Measurements from ENCODE around the gene ZBTB20.

DNA sequence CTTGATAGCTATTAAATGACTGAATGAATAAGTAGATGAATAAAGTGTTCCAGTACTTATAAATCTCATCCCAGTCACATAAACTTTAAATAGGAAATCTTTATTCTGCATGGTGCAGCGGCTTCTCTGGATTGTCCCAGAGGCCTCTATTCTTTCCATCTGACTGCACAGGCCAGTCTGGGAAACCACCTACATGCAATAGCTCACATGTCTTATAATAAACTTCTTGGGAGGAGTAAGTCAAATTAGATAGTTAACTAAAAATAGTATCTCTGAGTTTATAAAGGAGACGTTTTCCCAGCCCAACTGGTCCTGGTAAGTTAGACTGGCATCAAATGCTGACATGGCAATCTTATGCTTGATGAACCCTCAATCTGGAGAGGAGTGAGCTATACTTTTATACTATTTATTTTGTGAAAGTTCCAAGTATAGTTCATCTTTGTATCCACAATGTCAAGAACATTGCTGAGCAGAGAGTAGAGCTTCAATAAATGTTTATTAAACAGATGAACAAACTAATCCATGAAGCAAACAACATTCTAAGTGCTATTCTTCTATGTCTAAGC, 435.7 kb downstream of the ZBTB20 start:
- TF ChIP-seq, protein P1, sequence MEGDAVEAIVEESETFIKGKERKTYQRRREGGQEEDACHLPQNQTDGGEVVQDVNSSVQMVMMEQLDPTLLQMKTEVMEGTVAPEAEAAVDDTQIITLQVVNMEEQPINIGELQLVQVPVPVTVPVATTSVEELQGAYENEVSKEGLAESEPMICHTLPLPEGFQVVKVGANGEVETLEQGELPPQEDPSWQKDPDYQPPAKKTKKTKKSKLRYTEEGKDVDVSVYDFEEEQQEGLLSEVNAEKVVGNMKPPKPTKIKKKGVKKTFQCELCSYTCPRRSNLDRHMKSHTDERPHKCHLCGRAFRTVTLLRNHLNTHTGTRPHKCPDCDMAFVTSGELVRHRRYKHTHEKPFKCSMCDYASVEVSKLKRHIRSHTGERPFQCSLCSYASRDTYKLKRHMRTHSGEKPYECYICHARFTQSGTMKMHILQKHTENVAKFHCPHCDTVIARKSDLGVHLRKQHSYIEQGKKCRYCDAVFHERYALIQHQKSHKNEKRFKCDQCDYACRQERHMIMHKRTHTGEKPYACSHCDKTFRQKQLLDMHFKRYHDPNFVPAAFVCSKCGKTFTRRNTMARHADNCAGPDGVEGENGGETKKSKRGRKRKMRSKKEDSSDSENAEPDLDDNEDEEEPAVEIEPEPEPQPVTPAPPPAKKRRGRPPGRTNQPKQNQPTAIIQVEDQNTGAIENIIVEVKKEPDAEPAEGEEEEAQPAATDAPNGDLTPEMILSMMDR (conservative IDR thresholded peaks at IDR 0.05; ENCODE audit: low read depth, low read length): no peak
- no peak for TF ChIP-seq EZH2phosphoT487 (IDR thresholded peaks at IDR 0.05; ENCODE audit: borderline replicate concordance, low read length)

All from PC-3 (cell line).